Head of caudate nucleus (tissue), 42 donors: ENCODE data around the gene EP400.
A peak's percentile ranks its signal among the peaks of the same experiment; 100 is the strongest.
"Not testable (repeated sequence)": the region's sequence is repeated elsewhere in the genome, so short reads cannot be mapped to it uniquely, and the experiment has no call there.

Experiments used
- DNase-seq, 42 donors: peaks; one replicate each; pipeline versions ENCODE4 v3.0.0 to v3.0.0-alpha.2; 2020 to 2021; ENCODE audit warnings: mixed read lengths in 7 of 42
- intact Hi-C: fragments of 100-400 bp; cut with DNase I; formaldehyde crosslinking; loops from one replicate; pipeline ENCODE4 v1.15.0; 2022

The EP400 gene

DNA sequence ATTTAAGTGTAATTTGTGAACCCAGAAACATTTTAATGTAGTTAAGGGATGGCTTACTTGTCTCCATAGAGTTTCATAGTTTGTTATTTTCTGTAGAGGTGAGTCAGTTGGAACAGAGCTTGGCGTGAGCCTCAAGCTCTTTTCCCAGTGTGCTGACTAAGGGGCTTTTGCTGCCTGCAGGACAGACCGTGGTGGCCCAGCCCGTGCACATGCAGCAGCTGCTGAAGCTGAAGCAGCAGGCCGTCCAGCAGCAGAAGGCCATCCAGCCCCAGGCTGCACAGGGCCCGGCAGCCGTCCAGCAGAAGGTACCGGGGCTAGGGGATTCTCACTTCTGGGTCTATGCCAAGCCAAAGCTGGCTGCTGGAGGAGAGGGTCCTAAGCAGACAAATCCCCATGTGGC is 117.4 kb downstream of the EP400 start:
- intact Hi-C loops = no loop called here
- DNase-seq = no peak

DNA sequence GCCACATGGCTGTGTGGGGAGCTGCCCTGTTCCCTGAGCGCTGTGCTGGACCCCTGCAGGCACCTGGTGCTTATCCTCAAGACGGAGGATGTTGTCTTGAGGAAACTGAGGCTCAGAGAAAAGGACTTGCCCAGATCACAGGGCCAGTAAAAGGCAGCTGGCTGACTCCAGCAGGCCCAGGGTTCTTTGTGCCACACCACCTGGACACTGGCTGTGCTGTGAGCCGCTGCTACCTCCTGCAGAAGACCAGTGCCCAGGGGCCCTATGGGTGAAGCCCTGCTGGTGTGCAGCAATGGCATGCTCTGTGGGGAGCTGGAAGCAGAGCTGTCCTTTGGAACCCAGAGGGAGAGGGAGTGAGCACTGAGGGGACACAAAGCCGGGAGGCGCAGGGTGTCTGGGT is 118.5 kb downstream of the EP400 start:
- DNase-seq = no peak
- intact Hi-C loops = no loop called here

DNA sequence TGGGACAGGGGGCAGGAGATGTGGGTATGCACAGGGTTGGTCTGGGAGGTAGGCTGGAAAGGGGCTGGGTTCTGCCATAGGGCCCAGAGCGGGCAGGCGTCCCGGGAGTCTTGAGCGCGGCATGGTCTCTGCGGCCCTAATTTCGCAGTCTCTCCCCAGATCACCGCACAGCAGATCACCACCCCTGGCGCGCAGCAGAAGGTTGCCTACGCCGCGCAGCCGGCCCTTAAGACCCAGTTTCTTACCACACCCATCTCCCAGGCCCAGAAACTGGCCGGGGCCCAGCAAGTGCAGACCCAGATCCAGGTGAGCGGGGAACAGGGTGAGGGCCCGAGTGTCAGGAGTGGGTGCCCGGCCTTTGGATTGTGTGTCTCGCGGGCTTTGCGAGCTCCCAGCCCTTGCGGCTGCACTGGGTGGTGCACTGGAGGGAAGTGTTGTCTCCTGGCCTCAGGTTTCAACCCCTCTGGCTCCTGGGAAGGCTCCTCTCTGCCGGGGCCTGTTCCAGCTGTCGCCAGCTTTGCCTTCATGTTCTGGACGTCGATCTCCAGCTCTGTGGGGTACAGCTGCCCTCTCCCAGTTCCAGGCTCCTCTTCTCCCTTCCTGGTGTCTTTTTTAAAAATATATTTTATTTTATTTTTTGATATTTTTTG is 119.7 kb downstream of the EP400 start:
- DNase-seq = no peak
- intact Hi-C loops = no loop called here

DNA sequence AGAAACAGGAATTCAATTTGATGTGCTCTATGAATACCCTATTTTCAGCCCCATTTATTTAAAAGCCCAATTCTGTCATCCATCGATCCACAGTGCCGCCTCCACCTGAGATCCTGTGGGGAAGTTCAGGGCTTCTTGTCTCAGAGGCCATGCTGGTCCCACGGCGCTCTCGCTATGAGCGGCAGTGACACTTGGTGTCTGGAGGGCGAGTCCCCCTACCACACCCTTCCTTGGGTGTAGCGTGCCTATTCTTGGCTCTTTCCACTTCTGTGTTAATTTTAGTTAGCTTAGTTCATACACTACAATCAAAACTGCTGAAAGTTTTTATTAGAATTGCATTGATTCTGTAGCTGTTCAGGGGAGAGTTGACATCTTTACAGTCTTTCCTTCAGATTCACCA is 120.6 kb downstream of the EP400 start:
- intact Hi-C loops = no loop called here
- peak in 1 of 42 donors; percentile 24 for DNase-seq

DNA sequence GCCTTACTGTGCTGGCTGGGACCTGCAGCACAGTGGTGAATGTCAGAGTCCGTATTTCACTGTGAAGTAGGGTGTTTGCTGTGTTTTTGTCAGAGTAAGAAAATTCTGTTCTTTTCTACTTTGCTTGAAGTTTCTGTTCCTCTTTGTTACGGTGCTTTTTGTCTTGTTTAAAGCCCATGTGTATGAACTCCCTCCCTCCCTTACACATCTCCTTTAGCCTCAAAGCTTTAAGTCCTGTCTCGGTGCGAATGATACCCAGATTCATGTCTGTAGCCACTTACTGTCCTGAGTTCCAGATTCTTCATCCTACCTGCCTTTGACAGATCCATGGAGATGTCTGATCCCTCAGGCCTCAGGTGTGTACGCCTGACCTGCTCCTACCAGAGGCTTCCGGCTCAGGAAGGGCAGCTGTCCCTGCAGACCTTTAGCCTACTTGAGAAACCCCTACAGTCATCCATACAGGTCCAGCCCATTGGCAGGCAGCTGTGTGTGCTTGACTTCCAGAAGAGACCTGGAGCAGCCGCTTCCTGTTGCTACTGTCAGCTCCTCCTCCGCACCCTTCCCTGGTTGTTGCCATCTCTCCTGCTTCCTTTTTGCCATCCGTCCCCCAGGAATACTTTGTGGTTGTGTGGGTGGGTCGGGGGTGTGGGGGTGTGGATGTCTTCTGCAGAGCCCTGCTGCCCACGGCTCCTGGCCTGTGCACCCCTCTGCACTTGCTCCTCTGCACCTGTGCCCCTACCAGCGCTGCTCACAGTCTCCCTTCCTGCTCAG is 121.5 kb downstream of the EP400 start:
- intact Hi-C loops = no loop called here
- peak in 19 of 42 donors; percentile 13 to 75 (median 38) for DNase-seq

DNA sequence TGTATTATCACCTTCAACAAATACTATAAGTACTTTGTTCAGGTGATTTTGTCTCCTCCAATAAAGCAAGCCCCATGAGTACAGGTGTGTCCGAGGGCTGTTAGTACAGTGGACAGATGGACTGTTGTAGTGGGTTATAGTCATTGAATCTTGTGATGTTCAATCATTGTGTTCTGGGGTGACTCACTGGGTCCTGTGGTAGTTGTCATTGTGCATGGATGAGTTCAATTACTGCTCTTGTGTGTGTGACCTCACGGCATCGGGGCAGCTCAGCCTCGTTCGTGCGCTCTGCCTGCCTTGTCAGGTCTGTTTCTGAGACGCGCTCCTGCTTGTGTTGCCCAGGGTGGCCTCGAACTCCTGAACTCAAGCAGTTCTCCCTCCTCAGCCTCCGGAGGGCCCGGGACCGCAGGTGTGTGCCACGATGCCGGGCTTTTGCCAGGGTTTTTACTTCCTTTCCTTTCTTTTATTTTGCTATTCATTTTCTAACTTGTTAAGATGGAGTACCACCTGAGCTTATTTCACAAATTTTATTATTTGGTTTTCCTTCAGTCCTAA is 122.2 kb downstream of the EP400 start:
- intact Hi-C loops = no loop called here
- DNase-seq = no peak

DNA sequence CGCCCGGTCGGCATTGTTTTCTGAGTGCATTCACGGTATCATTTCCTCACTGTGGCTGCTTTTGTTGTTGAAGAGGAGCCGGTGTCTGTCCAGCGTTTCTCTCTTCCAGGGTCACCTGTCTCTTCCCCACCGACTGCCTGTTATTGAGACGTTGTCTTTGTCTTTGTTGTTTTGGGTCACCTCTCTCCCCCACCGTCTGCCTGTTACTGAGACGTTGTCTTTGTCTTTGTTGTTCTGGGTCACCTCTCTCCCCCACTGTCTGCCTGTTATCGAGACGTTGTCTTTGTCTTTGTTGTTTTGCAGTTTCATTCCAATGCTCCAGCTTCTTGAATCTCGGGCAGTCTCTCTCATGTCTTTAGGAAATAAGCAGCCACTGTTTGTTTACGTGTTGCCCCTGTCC is 124.5 kb downstream of the EP400 start:
- intact Hi-C loops = no loop called here
- no peak for DNase-seq

DNA sequence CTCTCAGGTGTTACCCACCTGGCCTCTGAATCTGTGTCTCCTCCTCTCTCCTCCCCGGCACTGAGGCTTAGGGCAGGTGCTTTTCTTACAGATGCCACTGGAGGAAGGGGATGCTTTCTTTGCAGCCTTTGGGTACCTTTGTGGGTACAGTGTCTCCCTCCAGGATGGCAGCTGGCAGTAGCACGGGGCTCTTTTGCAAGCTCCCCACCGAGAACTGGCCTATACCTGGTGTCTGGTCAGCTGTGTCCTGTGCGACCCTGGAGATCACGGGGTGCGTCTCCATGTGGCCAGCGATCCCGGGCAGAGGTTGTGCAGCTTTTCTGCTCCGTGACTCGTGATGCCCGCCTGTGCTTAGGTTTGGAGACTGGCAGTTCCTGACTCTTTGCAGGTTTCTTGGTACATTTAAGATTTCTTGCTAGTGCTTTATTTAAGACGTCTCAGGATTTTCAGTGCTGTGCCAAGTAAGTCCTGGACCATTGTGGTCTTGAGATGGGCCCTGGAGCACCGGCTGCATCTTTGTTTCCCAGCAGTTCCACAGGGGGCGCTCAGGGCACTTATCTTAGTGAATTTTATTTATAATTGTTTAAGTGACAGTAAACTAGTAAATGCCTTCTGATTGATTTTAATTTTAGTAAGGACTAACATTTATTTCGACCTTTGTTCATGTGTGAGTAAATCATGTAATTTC is 125.4 kb downstream of the EP400 start:
- intact Hi-C loops = no loop called here
- no peak for DNase-seq

DNA sequence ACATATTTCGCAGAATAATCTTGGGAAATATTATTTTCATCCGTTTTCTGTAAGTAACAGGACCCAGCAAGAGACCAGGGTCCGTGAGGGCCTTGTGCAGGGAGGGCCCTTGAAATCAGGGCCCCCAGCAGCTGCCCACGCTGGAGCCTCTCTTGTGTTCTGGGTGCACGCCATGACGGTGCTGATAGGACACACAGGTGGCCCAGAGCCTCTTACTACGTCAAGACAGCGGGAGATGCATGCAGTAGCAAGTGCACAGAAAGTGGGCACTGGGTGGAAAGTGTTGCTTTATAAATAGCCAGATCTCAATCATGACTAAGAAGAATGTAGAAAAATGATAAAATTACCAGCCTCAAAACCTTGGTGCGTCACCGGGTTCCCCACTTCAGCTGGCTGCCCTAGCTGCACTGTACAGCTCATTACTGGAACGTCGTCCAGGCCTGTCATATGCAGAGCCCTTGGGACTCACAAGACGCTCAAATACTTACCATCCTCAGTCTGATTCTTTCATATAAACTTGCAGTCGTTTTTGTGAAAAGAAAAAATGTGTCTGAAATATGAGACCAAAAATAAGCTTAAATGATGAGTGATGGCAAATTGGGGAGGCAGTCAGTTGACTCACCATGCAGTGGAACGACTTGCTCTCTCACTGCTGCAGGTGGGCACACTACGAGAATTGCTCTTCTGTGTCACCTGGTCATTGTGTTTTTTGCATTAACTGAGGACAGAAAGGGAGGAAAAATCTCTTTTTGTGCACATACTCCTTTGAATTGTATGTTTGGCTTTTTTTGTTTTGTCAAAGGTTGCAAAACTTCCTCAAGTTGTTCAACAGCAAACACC is 126.2 kb downstream of the EP400 start:
- peak in 18 of 42 donors; percentile 21 to 71 (median 45) for DNase-seq
- intact Hi-C loops = no loop called here

DNA sequence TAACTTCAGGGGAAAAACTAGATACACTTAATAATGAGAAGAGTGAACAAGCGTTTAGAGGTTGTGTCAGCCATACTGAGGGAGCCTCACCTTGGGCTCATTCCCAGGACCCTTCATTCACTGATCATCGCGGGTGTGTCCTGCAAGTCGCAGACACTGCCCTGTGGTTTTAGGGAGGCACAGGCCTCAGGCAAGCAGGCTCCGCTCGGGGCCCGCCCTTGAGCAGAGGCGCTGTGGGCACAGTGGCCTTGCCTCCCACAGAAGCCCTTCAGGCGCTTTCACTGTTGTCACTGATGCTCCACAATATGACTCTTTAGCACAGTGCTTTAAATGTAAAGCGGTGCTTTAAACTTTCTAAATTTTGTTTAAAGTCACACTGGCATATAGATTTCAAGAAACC is 127.0 kb downstream of the EP400 start:
- intact Hi-C loops = no loop called here
- DNase-seq = no peak

DNA sequence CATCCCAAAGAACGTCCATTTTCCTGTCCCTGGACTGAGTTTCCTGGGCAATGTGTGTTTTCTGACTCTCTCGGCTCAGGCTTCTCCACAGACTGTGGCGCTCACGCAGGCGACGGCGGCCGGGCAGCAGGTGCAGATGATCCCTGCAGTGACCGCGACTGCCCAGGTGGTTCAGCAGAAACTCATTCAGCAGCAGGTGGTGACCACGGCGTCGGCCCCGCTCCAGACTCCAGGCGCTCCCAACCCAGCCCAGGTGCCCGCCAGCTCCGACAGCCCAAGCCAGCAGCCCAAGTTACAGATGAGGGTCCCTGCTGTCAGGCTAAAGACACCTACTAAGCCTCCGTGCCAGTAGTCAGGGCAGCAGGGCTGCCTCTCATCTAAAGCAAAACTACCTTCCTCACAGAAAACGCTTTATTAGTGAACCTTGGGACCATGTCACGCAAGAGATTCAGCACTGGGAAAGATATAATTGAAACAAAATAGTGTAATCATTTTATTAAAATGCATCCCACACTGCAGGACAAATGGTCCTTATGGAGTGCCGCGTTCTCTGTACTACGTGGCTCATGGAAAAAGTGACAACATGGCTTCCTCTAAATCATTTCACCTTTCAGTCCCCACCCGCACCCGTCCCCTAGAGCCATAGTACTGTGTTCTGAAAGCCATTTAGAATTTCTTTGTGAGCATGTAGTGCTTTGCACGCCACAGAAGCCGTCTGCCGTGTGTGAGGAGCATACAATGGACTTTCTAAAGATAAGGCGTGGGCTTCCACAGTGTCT is 127.8 kb downstream of the EP400 start:
- intact Hi-C loops = no loop called here
- DNase-seq = no peak

DNA sequence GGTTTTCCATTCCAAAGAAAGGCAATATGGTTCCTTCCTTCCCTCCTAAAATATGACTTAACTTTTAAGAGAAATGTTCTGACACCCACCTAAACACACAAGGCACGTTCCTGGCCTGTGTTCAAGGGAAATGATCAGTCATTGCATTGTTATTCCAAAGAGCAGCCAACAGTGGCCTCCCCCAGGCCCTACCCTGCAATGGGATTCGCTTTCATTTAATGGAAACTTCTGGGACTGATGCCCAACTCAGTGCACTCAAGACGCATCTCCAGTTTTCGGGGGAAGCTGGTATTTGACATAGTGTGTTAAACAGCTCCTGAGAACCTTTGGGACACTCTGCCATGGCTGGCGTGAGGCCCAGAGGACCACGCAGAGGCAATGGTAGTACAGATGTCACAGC is 128.4 kb downstream of the EP400 start:
- DNase-seq = no peak
- intact Hi-C loops = no loop called here

DNA sequence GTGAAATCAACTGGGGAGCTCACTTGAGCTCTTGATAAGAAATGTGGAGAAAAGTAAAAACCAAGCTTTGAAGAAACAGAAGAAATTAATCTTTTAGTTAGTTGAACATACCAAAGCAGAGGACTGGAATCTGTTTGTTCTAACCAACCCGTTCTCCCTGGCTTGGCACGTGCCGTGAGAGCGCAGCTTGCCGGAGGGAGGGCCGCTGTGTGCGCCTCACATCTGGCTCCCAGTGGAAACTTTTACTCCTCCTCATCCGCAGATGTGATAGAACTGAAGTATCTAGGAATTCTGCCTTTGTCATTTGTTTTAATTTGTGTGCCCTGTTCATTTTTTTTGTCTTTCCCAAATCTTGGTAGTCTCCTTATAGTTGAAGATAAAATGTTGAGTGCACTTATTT is 129.5 kb downstream of the EP400 start:
- intact Hi-C loops = no loop called here
- no peak for DNase-seq

DNA sequence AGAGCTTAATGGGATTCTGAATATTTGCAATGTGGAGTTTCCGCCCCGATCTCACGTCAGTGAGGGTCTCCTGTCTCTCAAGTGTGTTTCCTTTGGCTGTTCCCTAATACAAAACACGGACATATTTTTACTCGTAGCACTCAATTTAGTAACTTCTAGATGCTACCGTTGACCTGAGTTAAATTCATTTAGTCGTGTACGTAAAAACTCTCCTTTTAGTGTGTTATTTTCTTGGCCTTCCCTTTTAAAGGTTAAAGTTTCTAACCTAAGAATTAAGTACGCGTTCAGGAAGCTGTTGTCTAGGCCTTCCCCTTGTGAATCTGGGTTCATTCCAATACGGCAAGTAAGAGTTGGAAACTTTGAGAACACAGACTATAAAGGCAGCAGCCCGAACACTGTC is 130.0 kb downstream of the EP400 start:
- intact Hi-C loops = no loop called here
- DNase-seq = no peak

DNA sequence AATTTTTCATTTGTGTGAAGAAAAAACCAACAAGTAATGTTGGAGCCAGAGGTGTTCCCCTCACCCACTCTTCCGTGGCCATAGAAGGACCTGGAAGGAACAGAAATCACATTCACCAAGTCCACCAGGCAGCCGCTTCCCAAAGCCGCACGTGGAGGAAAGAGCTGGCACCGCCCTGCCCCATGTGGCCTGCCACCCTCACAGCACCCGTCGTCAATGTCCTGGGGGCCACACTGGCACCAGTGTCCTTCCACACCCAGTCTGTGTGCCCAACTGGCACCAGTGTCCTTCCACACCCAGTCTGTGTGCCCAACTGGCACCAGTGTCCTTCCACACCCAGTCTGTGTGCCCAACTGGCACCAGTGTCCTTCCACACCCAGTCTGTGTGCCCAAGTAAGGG is 130.8 kb downstream of the EP400 start:
- DNase-seq, intact Hi-C loops: not testable (repeated sequence)

DNA sequence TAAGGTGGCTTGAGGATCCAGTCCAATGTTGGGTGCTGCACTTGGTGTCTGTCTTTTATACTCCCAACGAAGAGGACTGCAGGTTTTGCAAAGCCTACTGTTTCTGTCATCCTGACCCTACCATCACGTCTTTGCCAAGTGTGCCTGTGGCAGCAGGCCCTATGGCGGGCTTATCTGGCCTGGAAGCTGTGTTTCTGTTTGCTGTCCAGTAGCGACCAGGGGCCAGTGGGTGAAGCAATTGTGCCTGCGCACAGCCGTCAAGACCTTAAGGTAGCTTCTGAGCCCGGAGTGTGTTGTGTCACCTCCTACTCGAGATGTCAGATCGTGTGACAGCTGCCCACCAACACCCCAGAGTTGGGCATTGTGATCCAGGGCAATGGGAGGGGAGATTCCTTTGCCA is 131.7 kb downstream of the EP400 start:
- intact Hi-C loops = no loop called here
- peak in 1 of 42 donors; percentile 21 for DNase-seq

DNA sequence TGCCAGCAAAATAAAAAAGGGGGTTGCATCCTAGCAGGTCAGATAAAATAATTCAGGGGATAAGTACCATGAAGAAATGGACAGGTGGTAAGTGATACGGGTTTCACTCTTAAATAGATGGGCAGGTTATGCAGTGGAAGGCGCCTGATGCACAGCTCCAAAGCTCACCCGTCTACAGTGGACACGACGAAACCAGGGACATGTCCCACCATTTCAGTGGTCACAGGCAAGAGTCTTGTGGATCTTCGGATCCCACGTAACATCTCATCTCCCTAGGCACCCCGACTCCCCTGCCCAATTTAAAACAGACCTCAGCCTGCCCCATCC is 133.8 kb downstream of the EP400 start:
- no peak for DNase-seq
- intact Hi-C loops = no loop called here

DNA sequence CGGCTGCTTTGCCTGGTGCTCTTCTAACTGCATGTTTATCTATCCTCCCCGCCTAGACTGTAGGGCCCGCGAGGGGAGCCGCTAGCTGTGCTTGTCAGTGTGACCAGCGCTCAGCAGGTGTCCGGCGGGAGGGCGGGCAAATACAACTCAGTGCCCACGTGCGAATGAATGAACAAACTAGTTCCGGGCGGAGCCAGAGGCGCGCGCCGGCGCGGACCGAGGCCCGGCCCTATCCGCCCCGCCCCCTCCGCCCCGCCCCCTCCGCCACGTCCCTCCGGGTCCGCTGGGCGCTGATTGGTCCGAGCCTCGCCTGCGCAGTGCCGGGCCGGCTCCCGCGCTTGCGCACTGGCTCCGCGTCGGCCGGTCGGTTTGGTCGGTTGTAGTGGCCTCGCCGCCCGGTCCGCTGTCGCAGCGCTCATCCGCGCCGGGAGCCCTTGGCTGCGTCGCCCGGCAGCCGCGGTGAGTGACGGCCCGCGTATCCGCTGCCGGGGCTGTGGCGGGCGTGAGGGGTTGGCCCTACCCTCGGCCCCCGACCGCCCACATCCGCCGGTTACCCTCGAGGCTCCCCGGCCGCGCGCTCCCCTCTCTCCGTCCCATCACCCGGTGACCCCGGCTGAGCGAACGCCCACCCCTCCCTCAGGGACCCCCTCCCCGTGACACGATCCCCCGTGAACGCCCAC is 134.3 kb downstream of the EP400 start:
- intact Hi-C loops = loop anchor here (1.0 kb wide), 1 partner anchor 60 kb away; the partner anchor contains the start of genes DDX51 and NOC4L
- peak; percentile 71 to 96 (median 90) for DNase-seq
